Astrocyte (in vitro differentiated cells and primary cell): ENCODE data around the gene IFT52. TPM values are rescaled to one million over a fixed set of nuclear protein-coding genes. Genes with fewer than 3 reads are reported as not detected.

Experiments
- DNase-seq: peaks from one replicate; pipeline ENCODE4 v3.0.0-alpha.2; 2010; ENCODE audit warnings: low read depth
- FAIRE-seq: peaks from 2 replicates; lab custom pipeline; 2011; peaks lifted over from hg19 to GRCh38; lab: Jason Lieb, UNC
- H2AFZ ChIP-seq: 2 replicates; pipeline ENCODE4 v1.6.0; 2012; ENCODE audit warnings: low read depth, low read length, inconsistent platforms
- H3K27ac ChIP-seq: 2 replicates; pipeline ENCODE4 v1.5.1; 2011; ENCODE audit warnings: low read depth, low read length, inconsistent platforms
- H3K27me3 ChIP-seq: 2 replicates; pipeline ENCODE4 v1.6.0; 2011; ENCODE audit warnings: low read length, inconsistent platforms; ENCODE audit not compliant: insufficient read depth
- H3K36me3 ChIP-seq: 2 replicates; pipeline ENCODE4 v1.5.1; 2011; ENCODE audit warnings: low read length, inconsistent platforms; ENCODE audit not compliant: insufficient read depth
- H3K4me1 ChIP-seq: 2 replicates; pipeline ENCODE4 v1.5.1; 2011; ENCODE audit warnings: low read length, inconsistent platforms; ENCODE audit not compliant: insufficient read depth
- H3K4me2 ChIP-seq: 2 replicates; pipeline ENCODE4 v1.6.0; 2012; ENCODE audit warnings: low read length, inconsistent platforms
- H3K4me3 ChIP-seq: 2 replicates; pipeline ENCODE4 v1.5.1; 2011; ENCODE audit warnings: low read depth, mild to moderate bottlenecking, low read length, inconsistent platforms; ENCODE audit not compliant: insufficient read depth
- H3K79me2 ChIP-seq: 2 replicates; pipeline ENCODE4 v1.6.0; 2012; ENCODE audit warnings: mild to moderate bottlenecking, low read length, inconsistent platforms; ENCODE audit not compliant: insufficient read depth
- H3K9ac ChIP-seq: 2 replicates; pipeline ENCODE4 v1.6.0; 2012; ENCODE audit warnings: mild to moderate bottlenecking, low read length, inconsistent platforms
- H3K9me3 ChIP-seq: 2 replicates; pipeline ENCODE4 v1.5.1; 2012; ENCODE audit warnings: low read depth, mild to moderate bottlenecking, low read length, inconsistent platforms; ENCODE audit not compliant: insufficient read depth
- H4K20me1 ChIP-seq: 2 replicates; pipeline ENCODE4 v1.6.0; 2012; ENCODE audit warnings: low read length, inconsistent platforms; ENCODE audit not compliant: insufficient read depth
- H3K27ac Mint-ChIP-seq: one replicate; pipeline ENCODE4 v1.8.0; 2021; ENCODE audit warnings: mild to moderate bottlenecking, mixed read lengths; ENCODE audit not compliant: unreplicated experiment
- H3K27me3 Mint-ChIP-seq: one replicate; pipeline ENCODE4 v1.8.0; 2021; ENCODE audit warnings: low read depth, mixed read lengths; ENCODE audit not compliant: unreplicated experiment
- H3K36me3 Mint-ChIP-seq: one replicate; pipeline ENCODE4 v1.8.0; 2021; ENCODE audit warnings: low read depth, mixed read lengths; ENCODE audit not compliant: unreplicated experiment
- H3K4me1 Mint-ChIP-seq: one replicate; pipeline ENCODE4 v1.8.0; 2021; ENCODE audit warnings: low read depth, mixed read lengths; ENCODE audit not compliant: unreplicated experiment
- H3K4me3 Mint-ChIP-seq: one replicate; pipeline ENCODE4 v1.8.0; 2021; ENCODE audit warnings: mild to moderate bottlenecking, moderate library complexity, mixed read lengths; ENCODE audit not compliant: unreplicated experiment
- H3K9me3 Mint-ChIP-seq: one replicate; pipeline ENCODE4 v1.8.0; 2021; ENCODE audit warnings: mild to moderate bottlenecking, mixed read lengths; ENCODE audit not compliant: unreplicated experiment
- EZH2 ChIP-seq: IDR thresholded peaks from 2 replicates; pipeline ENCODE4 v1.6.1; 2012; ENCODE audit warnings: mild to moderate bottlenecking, low read length, inconsistent platforms; ENCODE audit not compliant: insufficient read depth
- total RNA-seq: library from RNA; stranded (reverse); gene quantifications from 2 replicates; pipeline ENCODE4 v1.2.1, GENCODE V29; 2021
- TF ChIP-seq, protein P1 (sequence below): IDR thresholded peaks from 2 replicates; pipeline ENCODE4 v1.5.1; 2011; ENCODE audit warnings: low read depth, mild to moderate bottlenecking, inconsistent platforms, low read length, moderate library complexity; ENCODE audit not compliant: insufficient read depth

IFT52 gene
- total RNA-seq, 1 donor from 2014 or later, result 27.0 TPM

DNA sequence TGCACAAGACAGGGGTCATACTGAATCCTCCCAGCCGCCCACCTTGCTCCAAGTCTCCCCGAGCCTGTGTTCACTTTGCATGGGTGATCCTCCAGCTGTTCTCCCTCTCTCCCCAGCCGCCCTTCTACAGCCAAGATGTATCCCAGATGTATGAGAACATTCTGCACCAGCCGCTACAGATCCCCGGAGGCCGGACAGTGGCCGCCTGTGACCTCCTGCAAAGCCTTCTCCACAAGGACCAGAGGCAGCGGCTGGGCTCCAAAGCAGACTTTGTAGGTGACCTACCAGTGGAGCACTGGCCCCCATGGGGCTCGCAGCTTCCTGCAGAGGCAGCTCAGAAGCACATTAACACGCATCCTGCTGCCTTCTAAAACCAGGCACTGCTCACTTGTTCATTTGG is 14.6 kb upstream of the IFT52 start:
- Histone ChIP-seq H3K9me3 (no peaks in the 10 kb centered on the region), H4K20me1 (no peaks in the 10 kb centered on the region), H2AFZ (no peak overlapping the region), H3K4me3 (no peak overlapping the region), H3K9ac (no peak overlapping the region), H3K79me2 (no peaks in the 10 kb centered on the region), H3K27ac (no peak overlapping the region), H3K36me3 (no peaks in the 10 kb centered on the region), H3K4me1 (no peaks in the 10 kb centered on the region), H3K4me2 (no peak overlapping the region), H3K27me3 (peaks cover 3% of the 10 kb centered on the region)
- peaks cover 9% of the 10 kb centered on the region for H3K27me3 Mint-ChIP-seq
- no peaks in the 10 kb centered on the region for H3K4me1 Mint-ChIP-seq
- H3K9me3 Mint-ChIP-seq, result no peaks in the 10 kb centered on the region
- H3K36me3 Mint-ChIP-seq, result no peaks in the 10 kb centered on the region
- FAIRE-seq (no peak), DNase-seq (no peak)
- no peak overlapping the region for H3K27ac Mint-ChIP-seq
- no peak for TF ChIP-seq EZH2
- TF ChIP-seq, protein P1, sequence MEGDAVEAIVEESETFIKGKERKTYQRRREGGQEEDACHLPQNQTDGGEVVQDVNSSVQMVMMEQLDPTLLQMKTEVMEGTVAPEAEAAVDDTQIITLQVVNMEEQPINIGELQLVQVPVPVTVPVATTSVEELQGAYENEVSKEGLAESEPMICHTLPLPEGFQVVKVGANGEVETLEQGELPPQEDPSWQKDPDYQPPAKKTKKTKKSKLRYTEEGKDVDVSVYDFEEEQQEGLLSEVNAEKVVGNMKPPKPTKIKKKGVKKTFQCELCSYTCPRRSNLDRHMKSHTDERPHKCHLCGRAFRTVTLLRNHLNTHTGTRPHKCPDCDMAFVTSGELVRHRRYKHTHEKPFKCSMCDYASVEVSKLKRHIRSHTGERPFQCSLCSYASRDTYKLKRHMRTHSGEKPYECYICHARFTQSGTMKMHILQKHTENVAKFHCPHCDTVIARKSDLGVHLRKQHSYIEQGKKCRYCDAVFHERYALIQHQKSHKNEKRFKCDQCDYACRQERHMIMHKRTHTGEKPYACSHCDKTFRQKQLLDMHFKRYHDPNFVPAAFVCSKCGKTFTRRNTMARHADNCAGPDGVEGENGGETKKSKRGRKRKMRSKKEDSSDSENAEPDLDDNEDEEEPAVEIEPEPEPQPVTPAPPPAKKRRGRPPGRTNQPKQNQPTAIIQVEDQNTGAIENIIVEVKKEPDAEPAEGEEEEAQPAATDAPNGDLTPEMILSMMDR, result no peak
- H3K4me3 Mint-ChIP-seq, result no peak overlapping the region

DNA sequence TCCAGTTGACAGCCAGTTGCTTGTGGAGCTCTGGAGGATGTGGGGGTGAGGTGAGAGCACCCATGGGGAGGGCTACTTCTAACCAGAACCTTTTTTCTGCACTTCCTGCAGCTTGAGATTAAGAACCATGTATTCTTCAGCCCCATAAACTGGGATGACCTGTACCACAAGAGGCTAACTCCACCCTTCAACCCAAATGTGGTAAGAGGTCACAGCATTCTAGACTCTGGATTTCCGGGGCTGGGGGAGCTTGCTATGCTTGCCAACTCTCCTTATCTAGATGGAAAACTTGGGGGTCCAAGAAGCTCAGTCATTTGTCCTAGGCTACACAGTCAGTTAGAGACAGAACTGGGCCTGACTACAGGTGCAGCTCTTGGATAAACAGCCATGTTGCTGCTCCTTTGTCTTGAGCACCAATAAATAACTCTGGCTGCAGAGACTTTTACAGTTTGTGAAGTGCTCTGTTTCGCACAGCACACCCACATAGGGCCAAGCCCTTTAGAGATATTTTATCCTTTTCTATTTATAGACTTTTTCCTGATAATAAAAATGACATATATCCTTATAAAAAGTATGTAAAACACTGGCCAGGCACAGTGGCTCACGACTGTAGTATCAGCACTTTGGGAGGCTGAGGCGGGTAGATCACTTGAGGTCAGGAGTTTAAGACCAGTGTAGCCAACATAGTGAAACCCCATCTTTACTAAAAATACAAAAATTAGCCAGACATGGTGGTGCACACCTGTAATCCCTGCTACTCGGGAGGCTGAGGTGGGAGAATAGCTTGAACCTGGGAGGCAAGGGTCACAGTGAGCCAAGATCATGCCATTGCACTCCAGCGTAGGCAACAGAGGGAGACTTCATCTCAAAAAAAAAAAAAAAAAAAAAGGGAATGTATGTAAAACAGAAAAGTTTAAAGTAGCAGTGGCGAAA is 10.6 kb upstream of the IFT52 start:
- H3K4me1 Mint-ChIP-seq, result peaks cover 13% of the 10 kb centered on the region
- Histone ChIP-seq H4K20me1 (no peaks in the 10 kb centered on the region), H3K27ac (no peak overlapping the region), H3K36me3 (no peaks in the 10 kb centered on the region), H2AFZ (no peak overlapping the region), H3K9me3 (no peaks in the 10 kb centered on the region), H3K79me2 (no peaks in the 10 kb centered on the region), H3K4me3 (no peak overlapping the region), H3K27me3 (peaks cover 3% of the 10 kb centered on the region), H3K4me2 (no peak overlapping the region), H3K9ac (no peak overlapping the region), H3K4me1 (peaks cover 10% of the 10 kb centered on the region)
- no peak overlapping the region for H3K4me3 Mint-ChIP-seq
- no peaks in the 10 kb centered on the region for H3K9me3 Mint-ChIP-seq
- DNase-seq (no peak), FAIRE-seq (no peak)
- TF ChIP-seq EZH2, result no peak
- TF ChIP-seq, protein P1, result no peak
- H3K27ac Mint-ChIP-seq, result no peak overlapping the region
- no peaks in the 10 kb centered on the region for H3K36me3 Mint-ChIP-seq
- peaks cover 9% of the 10 kb centered on the region for H3K27me3 Mint-ChIP-seq
